ENCODE data around the gene CP. TPM values are rescaled to one million over a fixed set of nuclear protein-coding genes. Genes with fewer than 3 reads are reported as not detected.

The CP gene
- not detected for total RNA-seq

DNA sequence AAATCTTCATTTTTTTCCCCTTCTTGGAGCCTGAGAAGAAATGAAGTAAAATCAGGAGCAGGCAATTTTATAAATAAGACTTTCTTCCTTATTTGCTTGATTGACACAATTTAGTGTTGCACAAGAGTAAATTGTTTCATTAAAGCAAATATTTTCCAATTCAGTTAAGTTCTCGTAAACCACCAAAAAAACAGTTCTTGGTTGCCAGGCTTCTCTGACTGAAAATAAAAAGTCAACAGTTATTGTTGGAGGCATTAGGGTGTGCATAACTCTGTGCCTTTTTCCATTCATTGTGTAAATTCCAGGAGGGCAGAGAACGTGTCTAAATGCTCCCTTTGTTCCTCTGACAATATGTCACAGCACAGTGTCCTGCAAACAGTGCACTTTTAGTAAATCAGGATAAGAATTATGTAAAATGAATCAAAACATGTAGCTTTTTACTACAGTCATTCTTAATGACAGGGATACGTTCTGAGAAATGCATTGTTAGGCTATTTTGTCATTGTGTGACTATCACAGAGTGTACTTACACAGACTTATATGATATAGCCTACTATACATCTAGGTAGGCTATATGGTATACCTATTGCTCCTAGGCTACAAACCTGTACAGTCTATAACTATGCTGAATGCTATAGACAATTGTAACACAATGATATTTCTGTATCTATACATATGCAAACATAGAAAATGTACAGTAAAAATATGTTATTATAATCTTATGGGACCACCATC lies at the start of gene CP:
Gene CP, minus strand, starts transcription at position 47 of the 735 bp plus-strand sequence. Its CDS starts 37 bp downstream, at position 10.

DNA sequence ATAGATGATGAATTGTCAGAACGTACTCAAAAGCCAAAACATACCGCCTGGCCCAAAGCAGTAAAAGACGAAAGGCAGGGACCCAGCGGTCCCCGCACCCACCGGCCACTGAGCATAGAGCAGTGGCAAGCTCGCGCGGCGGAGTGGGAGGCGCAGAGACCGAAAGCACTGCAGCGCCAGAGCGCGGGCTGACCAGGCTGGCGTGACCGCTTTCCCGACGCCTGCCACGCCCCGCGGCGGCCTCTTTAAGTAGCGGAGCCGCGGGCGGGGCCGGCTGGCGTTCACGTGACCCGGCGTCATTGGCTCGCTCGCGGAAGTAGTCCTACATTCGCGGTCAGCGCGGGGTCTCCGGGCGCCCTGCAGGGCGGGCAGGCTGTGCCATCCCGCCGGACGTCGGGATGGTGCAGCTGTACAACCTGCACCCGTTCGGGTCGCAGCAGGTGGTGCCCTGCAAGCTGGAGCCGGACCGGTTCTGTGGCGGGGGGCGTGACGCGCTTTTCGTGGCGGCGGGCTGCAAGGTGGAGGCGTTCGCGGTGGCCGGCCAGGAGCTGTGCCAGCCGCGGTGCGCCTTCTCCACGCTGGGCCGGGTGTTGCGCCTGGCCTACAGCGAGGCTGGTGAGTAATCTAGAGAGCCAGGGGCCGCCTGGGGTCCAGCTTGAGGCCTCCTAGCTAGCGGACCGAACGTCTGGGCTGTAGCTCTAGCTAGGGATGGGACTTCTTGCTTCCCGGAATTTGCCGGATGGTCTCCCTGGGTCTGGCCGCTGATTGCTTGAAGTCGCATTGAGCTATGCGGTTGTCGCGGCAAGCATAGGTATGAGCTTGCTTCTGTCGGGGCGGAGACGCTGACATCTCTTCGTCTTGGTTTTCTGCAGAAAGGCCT lies 92.1 kb downstream of the CP start, which contains the start of gene HPS3:
Gene HPS3, plus strand, starts transcription at position 313 of the 880 bp plus-strand sequence. Its CDS starts 86 bp downstream, at position 399.

Other genes starting within 250 kb of the CP start
- gene GYG1, start 230.3 kb downstream of the CP start, total RNA-seq, result 10 to 100 TPM; 29.9 to 41.0 TPM
- gene HLTF, start 135.3 kb downstream of the CP start, total RNA-seq, result 10 to 100 TPM; 44.0 to 45.1 TPM
- 10 to 100 TPM; 59.2 to 62.6 TPM for gene HPS3, start 92.2 kb downstream of the CP start, total RNA-seq
- gene TM4SF18, start 111.8 kb upstream of the CP start, total RNA-seq, result 1 to 10 TPM; 1.7 to 5.5 TPM
- gene TM4SF1, start 155.8 kb upstream of the CP start, total RNA-seq, result 100 to 1,000 TPM; 595 to 605 TPM